Measurements from ENCODE around the gene OR5I1.
"Not testable (repeated sequence)": the region's sequence is repeated elsewhere in the genome, so short reads cannot be mapped to it uniquely, and the experiment has no call there.

Gene OR5I1

GRCh38 chr11:55936300-55936699, at the start of gene OR5I1:
Gene OR5I1, minus strand, starts transcription at chr11:55936400. Its CDS starts 0 bp downstream, at chr11:55936400.
- DNase-seq (ENCODE audit: low read depth in 3 of 3, low spot score in 1 of 3) = no peak

DNA sequence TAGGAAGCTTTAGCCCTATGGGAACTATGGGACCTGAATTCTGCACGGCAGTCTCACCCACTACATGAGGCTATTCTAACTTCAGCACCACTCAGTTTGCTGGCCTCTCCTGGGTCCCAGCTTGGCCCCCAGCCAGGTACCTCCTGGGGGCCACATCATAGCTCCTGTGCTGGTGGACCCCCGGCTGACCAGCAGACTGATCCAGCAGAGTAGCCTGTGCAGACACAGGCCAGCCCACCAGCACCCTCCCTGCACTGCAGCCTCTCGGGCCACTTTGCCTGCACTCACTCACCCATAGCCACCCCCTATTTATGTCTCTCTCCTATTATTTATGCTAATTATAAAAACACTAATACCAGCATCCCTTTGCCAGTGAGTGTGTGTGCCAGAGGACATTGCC, 34.7 kb upstream of the OR5I1 start:
- DNase-seq (ENCODE audit: low read depth in 3 of 3, low spot score in 1 of 3) = no peak

- DNase-seq (ENCODE audit: low read depth in 3 of 3, low spot score in 1 of 3) = no peak
These were observed 33.6 kb upstream of the OR5I1 start, which contains the start of gene OR10AG1 for GRCh38 chr11:55969845-55970244. Gene OR10AG1, minus strand, starts transcription at chr11:55969945. Its CDS starts 38 bp downstream, at chr11:55969907.

DNA sequence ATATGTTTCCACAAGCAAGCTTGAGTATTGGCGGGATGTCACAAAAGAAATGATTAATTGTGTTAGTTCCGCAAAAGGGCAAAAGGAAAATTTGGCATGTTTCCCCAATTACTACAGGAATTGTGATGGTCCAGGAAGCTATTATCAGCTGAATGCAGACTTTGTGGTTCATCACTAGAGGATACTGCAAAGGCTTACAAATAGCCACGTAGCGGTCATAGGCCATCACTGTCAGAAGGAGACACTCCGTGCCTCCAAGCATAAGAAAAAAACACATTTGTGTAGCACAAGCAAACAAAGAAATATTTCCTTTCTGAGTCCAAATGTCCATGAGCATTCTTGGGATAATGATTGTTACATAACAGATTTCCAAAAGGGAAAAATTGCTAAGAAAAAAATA, 31.7 kb upstream of the OR5I1 start:
- no peak for DNase-seq (ENCODE audit: low read depth in 3 of 3, low spot score in 1 of 3)

DNA sequence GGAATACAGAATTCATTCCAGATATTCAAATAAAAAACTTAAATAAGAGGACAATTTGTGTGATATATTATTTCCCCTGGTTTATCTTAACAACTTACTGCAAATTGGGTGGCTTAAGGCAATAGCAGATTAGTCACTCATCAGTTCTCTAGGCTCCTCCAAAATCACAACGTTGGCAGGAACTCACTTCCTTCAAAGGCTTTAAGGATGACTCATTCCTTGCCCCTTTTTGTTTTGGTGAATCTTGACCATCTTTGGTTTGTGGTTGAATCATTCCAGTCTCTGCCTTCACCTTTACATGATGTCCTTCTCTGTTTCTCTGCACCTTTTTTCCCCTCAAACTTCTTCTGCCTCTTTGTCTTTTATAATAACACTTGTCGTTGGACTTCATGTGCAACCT, 30.2 kb upstream of the OR5I1 start:
- DNase-seq (ENCODE audit: low read depth in 3 of 3, low spot score in 1 of 3) = no peak

GRCh38 chr11:55956521-55956920, 20.3 kb upstream of the OR5I1 start:
- no peak for DNase-seq (ENCODE audit: low read depth in 3 of 3, low spot score in 1 of 3)

DNA sequence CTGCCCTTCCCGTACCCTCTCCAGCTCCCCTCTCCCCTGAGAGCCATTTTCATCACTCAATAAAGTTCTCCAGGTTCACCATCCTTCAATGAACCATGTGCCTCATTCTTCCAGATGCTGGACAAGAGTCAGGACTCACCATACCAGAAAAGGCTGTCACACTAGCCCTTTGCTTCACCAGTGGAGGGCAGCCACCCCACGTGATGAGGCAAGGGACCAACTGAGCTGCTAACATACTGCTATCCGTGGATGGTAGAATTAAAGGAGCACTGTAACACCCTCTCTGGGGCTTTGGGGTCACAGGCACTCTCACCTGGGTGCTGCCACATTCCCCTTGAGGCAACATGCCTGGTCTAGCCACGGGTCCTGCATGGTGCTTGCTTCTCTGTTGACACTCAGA, 13.1 kb upstream of the OR5I1 start:
- DNase-seq (ENCODE audit: low read depth in 3 of 3, low spot score in 1 of 3) = no peak

DNA sequence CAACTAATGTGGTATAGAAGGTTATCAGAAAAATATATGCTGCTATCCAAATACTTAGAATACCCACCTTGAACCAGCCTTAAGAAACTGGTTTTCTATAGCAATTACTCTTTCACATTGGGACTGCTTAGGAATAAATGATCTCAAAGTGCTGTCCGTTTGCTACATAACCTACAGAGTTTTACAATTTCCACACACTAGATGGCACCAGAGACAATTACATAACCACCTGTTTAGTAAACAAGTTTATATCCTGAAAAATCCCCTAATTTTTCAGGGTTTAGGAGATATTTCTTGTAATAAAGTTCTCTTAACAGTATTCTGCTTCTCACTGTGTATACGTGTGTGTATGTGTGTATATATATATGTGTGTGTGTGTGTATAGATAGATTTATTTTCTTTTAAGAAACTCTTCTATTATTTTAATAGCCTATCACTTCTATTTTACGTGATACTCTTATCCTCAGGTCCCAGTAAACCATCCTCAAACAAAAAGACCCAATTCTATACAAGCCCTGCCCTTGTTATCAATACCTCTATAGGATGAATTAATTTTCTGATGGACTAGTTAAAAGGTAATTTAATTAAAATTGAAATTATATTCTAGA, 6.7 kb upstream of the OR5I1 start:
- no peak for DNase-seq (ENCODE audit: low read depth in 3 of 3, low spot score in 1 of 3)

- no peak for DNase-seq (ENCODE audit: low read depth in 3 of 3, low spot score in 1 of 3)
These were observed 15.7 kb downstream of the OR5I1 start for GRCh38 chr11:55920537-55920936.

GRCh38 chr11:55914482-55914881, 21.7 kb downstream of the OR5I1 start, which contains the start of gene OR5W2:
Gene OR5W2, minus strand, starts transcription at chr11:55914582. Its CDS starts 0 bp downstream, at chr11:55914582.
- DNase-seq (ENCODE audit: low read depth in 3 of 3, low spot score in 1 of 3) = no peak

- no peak for DNase-seq (ENCODE audit: low read depth in 3 of 3, low spot score in 1 of 3)
These were observed 33.9 kb downstream of the OR5I1 start for GRCh38 chr11:55902308-55902707.

GRCh38 chr11:55895216-55895615, 41.0 kb downstream of the OR5I1 start:
- no peak for DNase-seq (ENCODE audit: low read depth in 3 of 3, low spot score in 1 of 3)

- not testable (repeated sequence) for DNase-seq (ENCODE audit: low read depth in 3 of 3, low spot score in 1 of 3)
These were observed 50.7 kb downstream of the OR5I1 start for GRCh38 chr11:55885481-55885880.

All from stimulated activated CD4-positive, alpha-beta T cell treated with anti-CD3 and anti-CD28 coated beads, TNF-alpha, amount 100 ng/mL, for 1 hour (primary cell).